ENCODE measurements around the gene COP1.

DNA sequence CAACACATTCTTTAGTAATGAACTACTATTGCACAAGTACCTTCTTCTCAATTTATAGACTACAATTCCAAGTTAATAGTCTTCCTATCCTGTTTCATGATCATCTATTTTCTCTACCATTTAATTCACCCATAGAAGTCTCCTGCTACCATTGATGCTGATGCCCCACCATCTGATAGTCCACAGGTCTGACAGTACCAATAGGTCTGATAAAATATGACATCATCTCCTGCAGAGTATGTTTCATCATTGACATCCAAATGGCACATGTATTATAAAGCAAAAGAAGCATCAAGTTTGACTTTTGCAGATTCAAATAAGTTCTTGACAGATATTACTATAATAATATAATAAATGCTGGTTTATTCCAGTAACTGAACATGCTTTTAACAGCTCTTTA, 5.5 kb downstream of the COP1 start:
- TF ChIP-seq, protein P1, sequence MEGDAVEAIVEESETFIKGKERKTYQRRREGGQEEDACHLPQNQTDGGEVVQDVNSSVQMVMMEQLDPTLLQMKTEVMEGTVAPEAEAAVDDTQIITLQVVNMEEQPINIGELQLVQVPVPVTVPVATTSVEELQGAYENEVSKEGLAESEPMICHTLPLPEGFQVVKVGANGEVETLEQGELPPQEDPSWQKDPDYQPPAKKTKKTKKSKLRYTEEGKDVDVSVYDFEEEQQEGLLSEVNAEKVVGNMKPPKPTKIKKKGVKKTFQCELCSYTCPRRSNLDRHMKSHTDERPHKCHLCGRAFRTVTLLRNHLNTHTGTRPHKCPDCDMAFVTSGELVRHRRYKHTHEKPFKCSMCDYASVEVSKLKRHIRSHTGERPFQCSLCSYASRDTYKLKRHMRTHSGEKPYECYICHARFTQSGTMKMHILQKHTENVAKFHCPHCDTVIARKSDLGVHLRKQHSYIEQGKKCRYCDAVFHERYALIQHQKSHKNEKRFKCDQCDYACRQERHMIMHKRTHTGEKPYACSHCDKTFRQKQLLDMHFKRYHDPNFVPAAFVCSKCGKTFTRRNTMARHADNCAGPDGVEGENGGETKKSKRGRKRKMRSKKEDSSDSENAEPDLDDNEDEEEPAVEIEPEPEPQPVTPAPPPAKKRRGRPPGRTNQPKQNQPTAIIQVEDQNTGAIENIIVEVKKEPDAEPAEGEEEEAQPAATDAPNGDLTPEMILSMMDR (IDR thresholded peaks at IDR 0.05), result no peak
- no peak for TF ChIP-seq POLR2A (IDR thresholded peaks at IDR 0.05)
